D721Med (cell line): Measurements from ENCODE around the gene HNF4A.

Source experiments
- DNase-seq: peaks from one replicate; pipeline ENCODE4 v3.0.0; 2011; ENCODE audit warnings: low spot score; ENCODE audit not compliant: insufficient read length
- FAIRE-seq: peaks from 2 replicates; lab custom pipeline; 2011; peaks lifted over from hg19 to GRCh38; lab: Jason Lieb, UNC
- TF ChIP-seq, protein P1 (sequence below): IDR thresholded peaks from 2 replicates; pipeline ENCODE4 v1.5.1; 2012; ENCODE audit warnings: mild to moderate bottlenecking, control low read depth; ENCODE audit not compliant: insufficient read depth; ENCODE audit errors: missing control alignments

The HNF4A gene

DNA sequence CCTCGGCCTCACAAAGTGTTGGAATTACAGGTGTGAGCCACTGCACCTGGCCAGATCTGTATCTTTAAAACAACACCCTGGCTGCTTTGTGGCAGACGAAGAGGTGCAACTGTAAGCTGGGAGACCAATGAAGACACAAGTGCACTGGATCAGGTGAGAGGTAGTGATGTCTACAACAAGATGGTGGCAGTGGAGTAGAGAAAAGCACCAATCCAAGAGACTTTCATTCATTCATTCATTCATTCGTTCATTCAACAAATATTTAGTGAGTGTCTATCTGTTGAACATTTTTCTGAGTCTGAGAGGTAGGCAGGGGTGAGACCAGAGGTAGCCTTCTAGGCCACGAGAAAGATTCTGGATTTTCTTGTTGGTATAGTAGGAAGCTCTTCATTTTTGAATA, 83.3 kb downstream of the HNF4A start:
- TF ChIP-seq, protein P1, sequence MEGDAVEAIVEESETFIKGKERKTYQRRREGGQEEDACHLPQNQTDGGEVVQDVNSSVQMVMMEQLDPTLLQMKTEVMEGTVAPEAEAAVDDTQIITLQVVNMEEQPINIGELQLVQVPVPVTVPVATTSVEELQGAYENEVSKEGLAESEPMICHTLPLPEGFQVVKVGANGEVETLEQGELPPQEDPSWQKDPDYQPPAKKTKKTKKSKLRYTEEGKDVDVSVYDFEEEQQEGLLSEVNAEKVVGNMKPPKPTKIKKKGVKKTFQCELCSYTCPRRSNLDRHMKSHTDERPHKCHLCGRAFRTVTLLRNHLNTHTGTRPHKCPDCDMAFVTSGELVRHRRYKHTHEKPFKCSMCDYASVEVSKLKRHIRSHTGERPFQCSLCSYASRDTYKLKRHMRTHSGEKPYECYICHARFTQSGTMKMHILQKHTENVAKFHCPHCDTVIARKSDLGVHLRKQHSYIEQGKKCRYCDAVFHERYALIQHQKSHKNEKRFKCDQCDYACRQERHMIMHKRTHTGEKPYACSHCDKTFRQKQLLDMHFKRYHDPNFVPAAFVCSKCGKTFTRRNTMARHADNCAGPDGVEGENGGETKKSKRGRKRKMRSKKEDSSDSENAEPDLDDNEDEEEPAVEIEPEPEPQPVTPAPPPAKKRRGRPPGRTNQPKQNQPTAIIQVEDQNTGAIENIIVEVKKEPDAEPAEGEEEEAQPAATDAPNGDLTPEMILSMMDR: no peak
- no peak for FAIRE-seq
- DNase-seq: no peak

DNA sequence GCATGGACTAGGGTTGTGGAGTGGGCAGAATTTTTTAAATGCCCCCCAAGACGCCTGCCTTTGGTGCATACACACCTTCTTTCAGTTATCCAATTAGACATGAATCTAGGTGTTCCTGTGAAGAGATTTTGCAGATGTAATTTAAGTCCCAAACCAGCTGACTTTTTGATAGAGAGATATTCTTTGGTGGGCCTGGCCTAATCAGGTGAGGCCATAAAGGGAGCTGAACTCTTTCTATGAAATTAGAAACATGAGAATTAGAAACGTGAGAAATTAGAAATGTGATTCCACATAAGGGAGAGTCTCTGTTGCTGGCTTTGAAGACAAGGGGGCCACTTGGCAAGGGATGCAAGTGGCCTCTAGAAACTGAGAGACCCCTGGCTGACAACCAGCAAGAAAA, 83.8 kb downstream of the HNF4A start:
- FAIRE-seq (no peak), DNase-seq (no peak)
- TF ChIP-seq, protein P1: no peak

DNA sequence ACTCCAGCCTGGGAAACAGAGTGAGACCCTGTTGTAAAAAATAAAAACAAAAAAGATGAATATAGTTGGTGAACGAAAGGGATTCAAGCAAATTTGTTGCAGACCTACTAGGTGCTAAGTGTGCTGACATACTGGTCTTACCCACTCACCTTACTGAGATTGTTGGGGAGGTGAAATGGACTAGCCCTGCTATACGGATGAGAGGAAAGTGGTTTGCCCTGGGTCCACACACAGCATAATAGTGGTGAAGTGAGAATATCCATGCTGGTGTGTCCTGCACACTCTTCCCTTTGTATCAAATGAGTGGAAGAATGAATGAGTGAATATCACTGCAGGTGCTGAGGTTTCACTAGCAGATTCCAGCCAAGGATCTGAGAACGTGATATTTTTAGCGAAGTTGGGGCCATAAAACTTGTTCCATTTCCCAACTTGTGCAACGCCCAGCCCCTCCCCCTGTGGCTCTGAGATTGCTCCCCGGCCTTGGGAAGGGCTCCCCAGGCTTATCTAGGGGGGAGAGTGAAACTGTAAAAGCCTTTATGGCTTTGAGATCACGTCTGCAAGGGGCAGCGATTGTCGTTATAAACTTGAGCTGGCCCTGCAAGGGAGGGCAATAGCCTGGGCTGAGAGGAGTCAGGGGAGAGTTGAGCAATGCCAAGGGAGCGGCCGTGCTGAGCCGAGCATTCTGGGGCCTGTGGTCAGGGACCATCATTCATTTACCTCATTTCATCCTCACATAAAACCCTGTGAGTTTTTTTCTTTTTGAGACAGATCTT, 87.0 kb downstream of the HNF4A start:
- no peak for DNase-seq
- TF ChIP-seq, protein P1: no peak
- no peak for FAIRE-seq

DNA sequence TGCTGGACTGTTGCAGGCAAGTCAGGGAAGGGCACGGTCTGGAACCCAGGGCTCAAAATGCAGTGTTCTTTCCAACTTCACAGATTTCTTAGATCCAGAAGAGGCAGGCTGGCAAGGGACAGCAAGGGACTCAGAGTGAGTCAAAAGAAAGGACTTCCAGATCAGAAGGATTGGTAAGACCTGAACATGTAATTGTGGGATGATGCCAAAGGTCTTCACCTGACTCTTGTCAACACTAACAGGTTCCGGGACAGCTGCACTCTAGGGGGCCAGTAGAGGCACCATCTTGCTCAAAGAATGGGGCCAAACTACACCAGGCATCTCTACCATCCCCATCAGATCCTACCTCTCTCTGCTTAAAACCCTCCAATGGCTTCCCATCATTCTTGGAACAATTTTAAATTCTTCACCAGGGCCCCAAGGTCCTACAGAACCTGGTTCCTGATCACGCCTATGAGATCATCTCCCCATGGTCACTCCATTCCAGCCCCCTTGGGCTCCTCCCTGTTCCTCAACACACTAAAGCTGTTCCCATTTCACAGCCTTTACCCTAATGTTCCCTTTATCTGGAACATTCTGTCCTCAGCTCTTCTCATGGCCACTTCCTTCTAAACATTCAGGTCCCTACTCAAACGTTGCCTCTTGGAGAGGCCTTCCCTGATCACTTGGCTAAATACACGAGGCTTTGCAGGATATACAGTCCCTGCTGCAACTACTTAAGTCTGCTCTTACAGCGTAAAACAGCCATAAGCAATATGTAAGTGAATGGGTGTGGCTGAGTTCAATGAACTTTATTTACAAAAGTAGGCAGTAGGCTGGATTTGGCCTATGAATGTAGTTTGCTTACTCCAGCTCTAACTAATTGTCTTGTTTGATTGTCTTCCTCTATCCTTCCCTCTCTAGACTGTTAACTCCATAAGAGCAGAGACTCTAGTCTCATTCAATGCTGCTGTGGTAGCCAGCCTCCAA, 90.5 kb downstream of the HNF4A start:
- FAIRE-seq (no peak), DNase-seq (no peak)
- TF ChIP-seq, protein P1: no peak

DNA sequence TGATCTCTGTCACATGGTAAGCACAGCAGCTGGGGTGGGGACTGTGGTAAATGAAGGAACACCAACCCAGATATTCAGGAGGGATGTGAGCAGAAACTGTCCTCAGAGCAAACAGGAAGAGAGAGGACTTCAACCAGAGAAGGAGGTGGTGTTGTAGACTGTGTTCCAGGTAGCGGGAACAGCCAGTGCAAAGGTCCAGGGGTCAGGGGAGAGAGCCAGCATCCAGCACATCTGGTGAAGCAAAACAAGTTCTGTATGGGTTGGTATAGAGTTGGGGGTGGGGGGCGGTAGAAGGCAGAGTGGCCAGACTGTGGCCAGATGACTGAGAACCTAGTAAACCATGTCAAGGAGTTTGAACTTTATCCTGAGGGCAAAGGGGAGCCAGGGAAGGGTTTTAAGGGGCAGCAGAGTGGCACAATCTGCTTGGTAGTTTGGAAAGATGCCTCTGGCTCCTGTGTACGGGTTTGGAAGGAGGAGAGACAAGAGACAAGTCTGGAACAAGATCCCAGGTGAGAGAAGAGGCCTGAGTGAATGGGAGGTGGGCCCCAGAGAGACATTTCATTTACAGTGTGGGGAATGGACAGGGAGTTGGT, 92.4 kb downstream of the HNF4A start:
- FAIRE-seq (no peak), DNase-seq (no peak)
- TF ChIP-seq, protein P1: no peak

DNA sequence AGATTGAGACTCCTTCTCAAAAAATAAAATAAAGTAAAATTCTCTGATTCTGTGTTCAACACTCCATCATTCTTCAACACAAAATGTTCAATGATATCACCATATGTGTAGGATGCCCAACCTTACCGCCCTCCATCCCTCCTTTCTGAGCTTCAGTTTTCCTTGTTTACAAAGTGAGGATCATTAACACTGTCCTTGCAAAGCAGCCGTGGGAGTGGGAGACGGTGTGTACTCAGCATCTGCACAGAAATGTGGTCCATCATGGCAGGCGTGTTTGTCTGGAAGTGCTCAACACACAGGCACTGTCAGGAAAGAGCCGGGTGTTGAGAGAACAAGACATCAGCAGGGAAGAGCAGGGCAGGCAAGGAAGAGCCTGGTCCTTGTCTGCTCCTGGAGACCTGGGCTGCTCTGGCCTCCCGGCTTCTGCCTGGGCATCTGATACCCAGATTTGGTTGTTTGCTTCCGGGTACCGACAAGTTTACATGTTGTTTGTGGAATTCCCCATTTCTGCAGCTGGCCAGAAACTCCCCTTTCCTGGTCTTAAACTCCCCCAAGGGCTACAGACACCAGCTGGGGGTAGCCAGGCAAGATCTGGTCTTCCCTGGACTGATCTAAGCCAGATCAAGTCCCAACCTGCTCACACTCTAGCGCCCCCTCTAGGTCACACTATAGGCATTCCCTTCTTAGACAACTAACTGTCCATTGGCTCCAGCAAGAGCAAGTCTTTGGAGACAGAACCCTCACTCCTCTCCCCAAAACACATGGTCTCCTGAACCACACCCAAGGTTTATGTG, 93.5 kb downstream of the HNF4A start:
- DNase-seq: no peak
- TF ChIP-seq, protein P1: peak; percentile 18
- FAIRE-seq: no peak
